Measurements from ENCODE around the gene PLCZ1. TPM values are rescaled to one million over a fixed set of nuclear protein-coding genes. Genes with fewer than 3 reads are reported as not detected.

PLCZ1 gene
- total RNA-seq, 1 donor from 2014 or later, result not detected

GRCh38 chr12:18646286-18646890 lies 91.4 kb downstream of the PLCZ1 start:
- no peak for DNase-seq
- no peak for ATAC-seq (ENCODE audit: poor library complexity)
- intact Hi-C loops (cut with DNase I), result no loop called here

- ATAC-seq (ENCODE audit: poor library complexity) (no peak), DNase-seq (no peak)
- intact Hi-C loops (cut with DNase I), result no loop called here
Observed at GRCh38 chr12:18644564-18644963, 93.2 kb downstream of the PLCZ1 start.

GRCh38 chr12:18643681-18644080 lies 94.1 kb downstream of the PLCZ1 start:
- ATAC-seq (ENCODE audit: poor library complexity) (peak; percentile 87), DNase-seq (no peak)
- intact Hi-C loops (cut with DNase I), result no loop called here

GRCh38 chr12:18640321-18640955 lies 97.4 kb downstream of the PLCZ1 start:
- no peak for DNase-seq

GRCh38 chr12:18634382-18634781 lies 103.4 kb downstream of the PLCZ1 start:
- ATAC-seq (ENCODE audit: poor library complexity), result no peak
- no peak for DNase-seq
- intact Hi-C loops (cut with DNase I), result no loop called here

More at GRCh38 chr12:18640321-18640955, 97.4 kb downstream of the PLCZ1 start:
- no peak for ATAC-seq (ENCODE audit: poor library complexity)
- intact Hi-C loops (cut with DNase I), result no loop called here

Other genes starting within 250 kb of the PLCZ1 start
- not detected for gene CAPZA3, start 107 bp upstream of the PLCZ1 start, total RNA-seq

Measured in Right ventricle myocardium superior (tissue), 1 donor.